Fibroblast of mammary gland (primary cell): Measurements from ENCODE around the gene TTPAL.
A peak's percentile ranks its signal among the peaks of the same experiment; 100 is the strongest.

Experiments used
- DNase-seq: peaks from one replicate; pipeline ENCODE4 v3.0.0-alpha.2; 2010; ENCODE audit warnings: low read depth
- H3K4me3 ChIP-seq: 2 replicates; pipeline ENCODE4 v1.5.1; 2011; ENCODE audit warnings: low read depth, mild to moderate bottlenecking, low read length, moderate library complexity; ENCODE audit not compliant: control insufficient read depth
- TF ChIP-seq, protein P1 (sequence below): conservative IDR thresholded peaks from 2 replicates; pipeline ENCODE4 v1.5.1; 2011; ENCODE audit warnings: low read depth, low read length, inconsistent platforms; ENCODE audit not compliant: control insufficient read depth, insufficient read depth

TTPAL gene

DNA sequence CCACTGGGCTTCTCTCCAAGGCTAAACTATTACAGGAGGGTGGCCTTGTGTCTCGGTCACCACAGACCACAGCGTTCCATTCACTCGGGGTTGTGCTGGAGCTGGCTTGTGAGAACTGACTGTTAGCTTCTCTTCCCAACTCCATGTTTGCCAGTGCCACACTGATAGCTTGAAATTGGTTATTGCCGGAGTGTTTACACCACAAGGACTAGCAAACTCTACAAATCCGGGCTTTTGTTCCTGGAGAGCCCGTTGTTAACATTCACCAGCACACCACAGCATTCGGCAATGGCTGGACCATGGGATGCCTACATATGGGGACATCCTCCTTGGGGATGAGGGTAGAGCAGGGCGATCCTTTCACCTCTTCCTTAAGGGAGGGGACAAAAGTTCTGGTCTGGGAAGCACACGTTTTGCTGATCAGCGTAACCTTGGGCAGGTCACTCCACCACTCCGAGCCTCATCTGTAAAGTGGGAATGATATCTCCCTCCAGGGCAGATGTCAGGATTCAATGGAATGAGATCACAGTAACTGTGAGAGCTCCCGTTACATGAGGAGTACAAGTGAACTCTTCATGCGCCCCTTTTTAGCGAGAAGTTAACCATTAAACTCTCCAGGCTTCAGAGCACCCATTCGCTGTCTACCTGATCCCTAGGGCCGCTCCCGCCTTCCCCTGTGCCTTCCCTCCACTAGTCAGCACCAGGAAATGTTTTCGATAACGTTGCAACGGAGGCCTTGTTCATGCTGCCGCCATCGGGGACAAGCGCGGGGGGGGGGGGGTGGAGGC is 41.7 kb upstream of the TTPAL start:
- no peak overlapping the region for H3K4me3 ChIP-seq
- no peak for DNase-seq
- TF ChIP-seq, protein P1, sequence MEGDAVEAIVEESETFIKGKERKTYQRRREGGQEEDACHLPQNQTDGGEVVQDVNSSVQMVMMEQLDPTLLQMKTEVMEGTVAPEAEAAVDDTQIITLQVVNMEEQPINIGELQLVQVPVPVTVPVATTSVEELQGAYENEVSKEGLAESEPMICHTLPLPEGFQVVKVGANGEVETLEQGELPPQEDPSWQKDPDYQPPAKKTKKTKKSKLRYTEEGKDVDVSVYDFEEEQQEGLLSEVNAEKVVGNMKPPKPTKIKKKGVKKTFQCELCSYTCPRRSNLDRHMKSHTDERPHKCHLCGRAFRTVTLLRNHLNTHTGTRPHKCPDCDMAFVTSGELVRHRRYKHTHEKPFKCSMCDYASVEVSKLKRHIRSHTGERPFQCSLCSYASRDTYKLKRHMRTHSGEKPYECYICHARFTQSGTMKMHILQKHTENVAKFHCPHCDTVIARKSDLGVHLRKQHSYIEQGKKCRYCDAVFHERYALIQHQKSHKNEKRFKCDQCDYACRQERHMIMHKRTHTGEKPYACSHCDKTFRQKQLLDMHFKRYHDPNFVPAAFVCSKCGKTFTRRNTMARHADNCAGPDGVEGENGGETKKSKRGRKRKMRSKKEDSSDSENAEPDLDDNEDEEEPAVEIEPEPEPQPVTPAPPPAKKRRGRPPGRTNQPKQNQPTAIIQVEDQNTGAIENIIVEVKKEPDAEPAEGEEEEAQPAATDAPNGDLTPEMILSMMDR, result no peak

DNA sequence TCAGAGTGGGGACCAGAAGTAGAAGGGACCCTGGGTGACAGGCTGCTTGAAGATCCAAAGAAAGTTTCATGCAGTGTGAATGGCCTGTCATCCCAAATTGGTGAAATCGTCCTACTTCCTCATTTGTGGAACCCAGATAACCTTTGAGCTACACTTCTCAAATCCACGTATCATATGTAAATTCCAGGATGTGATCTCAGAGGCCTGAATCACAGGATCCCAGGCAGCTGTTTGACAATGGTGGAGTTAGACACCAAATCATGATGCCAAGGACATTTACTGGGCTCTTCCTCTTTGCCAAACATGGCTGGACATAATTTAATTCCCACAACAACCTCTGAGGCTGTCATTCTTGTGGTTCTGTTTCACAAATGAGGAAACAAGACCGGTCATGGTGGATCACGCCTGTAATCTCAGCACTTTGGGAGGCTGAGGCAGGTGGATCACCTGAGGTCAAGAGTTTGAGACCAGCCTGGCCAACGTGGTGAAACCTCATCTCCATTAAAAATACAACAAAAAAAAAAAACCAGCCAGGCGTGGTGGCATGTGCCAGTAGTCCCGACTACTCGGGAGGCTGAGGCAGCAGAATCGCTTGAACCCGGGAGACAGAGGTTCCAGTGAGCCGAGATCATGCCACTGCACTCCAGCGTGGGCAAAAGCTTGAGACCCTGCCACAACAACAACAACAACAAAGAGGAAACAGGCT is 39.9 kb upstream of the TTPAL start:
- DNase-seq, result peak; percentile 20
- TF ChIP-seq, protein P1, result no peak

DNA sequence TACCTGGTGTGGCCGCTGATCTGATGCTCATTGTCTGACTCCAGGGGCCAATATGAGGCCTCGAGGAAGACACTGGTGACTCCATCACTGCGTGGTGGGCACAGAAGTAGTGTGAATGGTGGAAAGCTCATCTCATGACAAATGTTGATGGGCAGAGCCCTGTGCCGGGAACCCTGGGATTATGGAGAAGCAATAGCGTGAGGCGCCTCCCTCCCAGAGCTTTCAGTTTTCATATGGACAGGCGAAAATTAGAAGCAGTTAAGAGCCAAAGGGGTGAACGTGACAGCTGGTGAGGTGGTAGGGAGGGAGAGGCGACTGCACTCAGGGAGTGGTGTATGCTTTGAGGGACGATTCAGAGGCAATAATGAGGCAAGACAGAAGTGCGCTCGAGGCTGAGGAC is 39.3 kb upstream of the TTPAL start:
- TF ChIP-seq, protein P1, result no peak
- DNase-seq, result no peak
- no peak overlapping the region for H3K4me3 ChIP-seq

More for the DNA sequence above, 39.9 kb upstream of the TTPAL start:
- H3K4me3 ChIP-seq, result no peak overlapping the region

DNA sequence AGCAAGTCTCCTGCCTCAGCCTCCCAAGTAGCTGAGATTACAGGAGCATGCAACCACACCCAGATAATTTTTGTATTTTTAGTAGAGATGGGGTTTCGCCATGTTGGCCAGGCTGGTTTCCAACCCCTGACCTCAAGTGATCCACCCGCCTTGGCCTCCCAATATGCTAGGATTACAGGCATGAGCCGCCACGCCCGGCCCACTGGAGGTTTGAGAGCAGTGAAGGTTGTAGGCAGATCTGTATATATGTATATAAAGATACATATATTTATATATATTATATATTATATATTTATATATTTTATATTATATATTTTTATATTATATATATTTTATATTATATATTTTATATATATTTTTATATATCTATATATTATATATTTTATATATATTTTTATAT is 38.2 kb upstream of the TTPAL start:
- H3K4me3 ChIP-seq, result no peak overlapping the region
- DNase-seq, result no peak
- TF ChIP-seq, protein P1, result no peak

DNA sequence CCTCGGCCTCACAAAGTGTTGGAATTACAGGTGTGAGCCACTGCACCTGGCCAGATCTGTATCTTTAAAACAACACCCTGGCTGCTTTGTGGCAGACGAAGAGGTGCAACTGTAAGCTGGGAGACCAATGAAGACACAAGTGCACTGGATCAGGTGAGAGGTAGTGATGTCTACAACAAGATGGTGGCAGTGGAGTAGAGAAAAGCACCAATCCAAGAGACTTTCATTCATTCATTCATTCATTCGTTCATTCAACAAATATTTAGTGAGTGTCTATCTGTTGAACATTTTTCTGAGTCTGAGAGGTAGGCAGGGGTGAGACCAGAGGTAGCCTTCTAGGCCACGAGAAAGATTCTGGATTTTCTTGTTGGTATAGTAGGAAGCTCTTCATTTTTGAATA is 36.9 kb upstream of the TTPAL start:
- no peak overlapping the region for H3K4me3 ChIP-seq
- DNase-seq, result no peak
- TF ChIP-seq, protein P1, result no peak

DNA sequence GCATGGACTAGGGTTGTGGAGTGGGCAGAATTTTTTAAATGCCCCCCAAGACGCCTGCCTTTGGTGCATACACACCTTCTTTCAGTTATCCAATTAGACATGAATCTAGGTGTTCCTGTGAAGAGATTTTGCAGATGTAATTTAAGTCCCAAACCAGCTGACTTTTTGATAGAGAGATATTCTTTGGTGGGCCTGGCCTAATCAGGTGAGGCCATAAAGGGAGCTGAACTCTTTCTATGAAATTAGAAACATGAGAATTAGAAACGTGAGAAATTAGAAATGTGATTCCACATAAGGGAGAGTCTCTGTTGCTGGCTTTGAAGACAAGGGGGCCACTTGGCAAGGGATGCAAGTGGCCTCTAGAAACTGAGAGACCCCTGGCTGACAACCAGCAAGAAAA is 36.4 kb upstream of the TTPAL start:
- no peak overlapping the region for H3K4me3 ChIP-seq
- TF ChIP-seq, protein P1, result no peak
- DNase-seq, result no peak
